MM.1S (cell line): ENCODE data around the gene GZMM.

Source experiments
- DNase-seq: peaks from one replicate; pipeline ENCODE4 v3.0.0-alpha.2; 2015
- H2AFZ ChIP-seq: fragments of 300-600 bp; sonication (generic); 2 replicates; pipeline ENCODE4 v1.6.0; 2016; ENCODE audit warnings: antibody characterized with exemption, low read length
- H3F3A ChIP-seq: fragments of 300-600 bp; sonication (generic); 2 replicates; pipeline ENCODE4 v1.6.1; 2016; ENCODE audit warnings: mild to moderate bottlenecking, antibody characterized with exemption, low read length, moderate library complexity, mixed read lengths; ENCODE audit not compliant: insufficient read depth
- H3K27ac ChIP-seq: fragments of 300-600 bp; sonication (generic); 2 replicates; pipeline ENCODE4 v1.5.1; 2016; ENCODE audit warnings: mild to moderate bottlenecking, low read length
- H3K27me3 ChIP-seq: fragments of 300-600 bp; sonication (generic); replicated peaks from 2 replicates; pipeline ENCODE4 v1.6.0; 2016; ENCODE audit warnings: low read length; ENCODE audit not compliant: insufficient read depth
- H3K36me3 ChIP-seq: fragments of 300-600 bp; sonication (generic); replicated peaks from 2 replicates; pipeline ENCODE4 v1.6.1; 2016; ENCODE audit warnings: mild to moderate bottlenecking, low read length, mixed read lengths; ENCODE audit not compliant: insufficient read depth
- H3K4me1 ChIP-seq: fragments of 300-600 bp; sonication (generic); 2 replicates; pipeline ENCODE4 v1.6.1; 2016; ENCODE audit warnings: low read length, mixed read lengths
- H3K4me2 ChIP-seq: fragments of 300-600 bp; sonication (generic); 2 replicates; pipeline ENCODE4 v1.6.0; 2016; ENCODE audit warnings: low read depth, low read length
- H3K4me3 ChIP-seq: fragments of 300-600 bp; sonication (generic); 2 replicates; pipeline ENCODE4 v1.5.1; 2016; ENCODE audit warnings: low read length, mixed read lengths
- H3K79me2 ChIP-seq: fragments of 300-600 bp; sonication (generic); 2 replicates; pipeline ENCODE4 v1.6.1; 2016; ENCODE audit warnings: mixed run types, low read length, mixed read lengths
- H3K9ac ChIP-seq: fragments of 300-600 bp; sonication (generic); 2 replicates; pipeline ENCODE4 v1.6.1; 2016; ENCODE audit warnings: low read length, mixed read lengths
- H3K9me2 ChIP-seq: fragments of 300-600 bp; sonication (generic); replicated peaks from 2 replicates; pipeline ENCODE4 v1.6.1; 2016; ENCODE audit warnings: mild to moderate bottlenecking, low read length, mixed read lengths; ENCODE audit not compliant: insufficient read depth
- H3K9me3 ChIP-seq: fragments of 300-600 bp; sonication (generic); replicated peaks from 2 replicates; pipeline ENCODE4 v1.6.1; 2016; ENCODE audit warnings: mild to moderate bottlenecking, low read length, mixed read lengths; ENCODE audit not compliant: insufficient read depth
- H4K20me1 ChIP-seq: fragments of 300-600 bp; sonication (generic); 2 replicates; pipeline ENCODE4 v1.6.1; 2016; ENCODE audit warnings: mild to moderate bottlenecking, low read length, moderate library complexity, mixed read lengths; ENCODE audit not compliant: insufficient read depth
- CTCF ChIP-seq: fragments of 300-600 bp; sonication (generic); IDR thresholded peaks from 2 replicates; pipeline ENCODE4 v1.5.1; 2016; ENCODE audit warnings: antibody characterized with exemption, low read length, mixed read lengths
- EZH2 ChIP-seq: fragments of 300-600 bp; sonication (generic); optimal IDR thresholded peaks from 2 replicates; pipeline ENCODE3; 2017; ENCODE audit warnings: low read depth, mild to moderate bottlenecking, antibody characterized with exemption, low read length, mixed read lengths
- EZH2phosphoT487 ChIP-seq: fragments of 300-600 bp; sonication (generic); IDR thresholded peaks from 2 replicates; pipeline ENCODE4 v1.6.1; 2018; ENCODE audit warnings: antibody characterized with exemption, low read length

GZMM gene

GRCh38 chr19:582497-583197 is 38.8 kb downstream of the GZMM start:
- Histone ChIP-seq H3K36me3 (0 out of 2 replicates have a peak, but pooled peaks cover 4% of the 10 kb centered on the region), H3K9me3 (no peaks in the 10 kb centered on the region), H3K4me3 (no peak overlapping the region), H3K27ac (no peak overlapping the region), H3K9ac (no peak overlapping the region), H4K20me1 (peaks cover 7% of the 10 kb centered on the region), H2AFZ (no peak overlapping the region), H3K79me2 (peaks cover 29% of the 10 kb centered on the region), H3K27me3 (peaks cover 9% of the 10 kb centered on the region; the same call in 1 of the 2 replicates), H3K9me2 (no peaks in the 10 kb centered on the region), H3F3A (no peaks in the 10 kb centered on the region), H3K4me2 (no peak overlapping the region), H3K4me1 (no peaks in the 10 kb centered on the region)
- DNase-seq, result no peak
- TF ChIP-seq EZH2phosphoT487, result no peak
- TF ChIP-seq EZH2, result no peak
- no peak for TF ChIP-seq CTCF

- Histone ChIP-seq H3K4me2 (no peak overlapping the region), H3K36me3 (0 out of 2 replicates have a peak, but pooled peaks cover 1% of the 10 kb centered on the region), H3K4me3 (no peak overlapping the region), H3K79me2 (peaks cover 21% of the 10 kb centered on the region), H3K9me2 (no peaks in the 10 kb centered on the region), H3F3A (no peaks in the 10 kb centered on the region), H3K27me3 (peaks cover 16% of the 10 kb centered on the region), H3K9me3 (no peaks in the 10 kb centered on the region), H3K9ac (no peak overlapping the region), H4K20me1 (peaks cover 7% of the 10 kb centered on the region; the same call in 1 of the 2 replicates), H3K27ac (no peak overlapping the region), H2AFZ (no peak overlapping the region), H3K4me1 (no peaks in the 10 kb centered on the region)
- DNase-seq, result no peak
- no peak for TF ChIP-seq EZH2
- TF ChIP-seq CTCF, result no peak
- TF ChIP-seq EZH2phosphoT487, result no peak
Measured at GRCh38 chr19:583198-583967, 39.5 kb downstream of the GZMM start.

- no peak for DNase-seq
- no peaks in the 10 kb centered on the region for H3K9me2 ChIP-seq
Measured at GRCh38 chr19:583968-584239, 40.1 kb downstream of the GZMM start.

More at GRCh38 chr19:583968-584239, 40.1 kb downstream of the GZMM start:
- Histone ChIP-seq H3K4me3 (no peak overlapping the region), H3K79me2 (peaks cover 16% of the 10 kb centered on the region), H3K4me1 (no peaks in the 10 kb centered on the region), H3F3A (no peaks in the 10 kb centered on the region), H3K27ac (no peak overlapping the region), H3K4me2 (no peak overlapping the region), H3K36me3 (no peaks in the 10 kb centered on the region), H4K20me1 (peaks cover 6% of the 10 kb centered on the region; the same call in 1 of the 2 replicates), H3K9me3 (no peaks in the 10 kb centered on the region), H3K9ac (no peak overlapping the region), H3K27me3 (peaks cover 21% of the 10 kb centered on the region), H2AFZ (no peak overlapping the region)
- no peak for TF ChIP-seq EZH2
- TF ChIP-seq EZH2phosphoT487, result no peak
- no peak for TF ChIP-seq CTCF
